Trophoblast cell (in vitro differentiated cells and primary cell): ENCODE measurements around the gene CCDC197.

Experiments used
- DNase-seq, 2 donors: peaks; one replicate each; pipeline ENCODE4 v3.0.0-alpha.2; 2016
- H2AFZ ChIP-seq: 2 replicates; pipeline ENCODE4 v1.6.1; 2013; ENCODE audit warnings: low read length, moderate library complexity, mild to moderate bottlenecking; ENCODE audit not compliant: insufficient read depth, poor library complexity
- H2AK5ac ChIP-seq: 2 replicates; pipeline ENCODE4 v1.6.1; 2013; ENCODE audit warnings: mild to moderate bottlenecking, low read length
- H2BK120ac ChIP-seq: 2 replicates; pipeline ENCODE4 v1.6.1; 2013; ENCODE audit warnings: low read length, mild to moderate bottlenecking, moderate library complexity; ENCODE audit not compliant: insufficient read depth, poor library complexity
- H2BK12ac ChIP-seq: 2 replicates; pipeline ENCODE4 v1.6.1; 2013; ENCODE audit warnings: mild to moderate bottlenecking, low read length, moderate library complexity
- H2BK5ac ChIP-seq: 2 replicates; pipeline ENCODE4 v1.6.1; 2013; ENCODE audit warnings: low read length, low read depth, moderate library complexity, mild to moderate bottlenecking; ENCODE audit not compliant: poor library complexity
- H3K14ac ChIP-seq: 2 replicates; pipeline ENCODE4 v1.6.1; 2013; ENCODE audit warnings: mild to moderate bottlenecking, low read length
- H3K18ac ChIP-seq: 2 replicates; pipeline ENCODE4 v1.6.1; 2013; ENCODE audit warnings: mild to moderate bottlenecking, low read length
- H3K23ac ChIP-seq: 2 replicates; pipeline ENCODE4 v1.6.1; 2013; ENCODE audit warnings: low read length
- H3K27ac ChIP-seq: 2 replicates; pipeline ENCODE4 v1.5.1; 2013; ENCODE audit warnings: low read depth, mild to moderate bottlenecking, inconsistent platforms, low read length, moderate library complexity
- H3K27me3 ChIP-seq: 2 replicates; pipeline ENCODE4 v1.6.1; 2013; ENCODE audit warnings: inconsistent platforms, mild to moderate bottlenecking, low read length, moderate library complexity; ENCODE audit not compliant: insufficient read depth
- H3K36me3 ChIP-seq, 2 experiments: 1 replicate in 1 of 2; 2 replicates in 1 of 2; pipeline ENCODE4 v1.6.1; 2013; ENCODE audit warnings: low read length in 2 of 2, mild to moderate bottlenecking in 2 of 2, moderate library complexity in 1 of 2; ENCODE audit not compliant: insufficient read depth in 2 of 2, control insufficient read depth in 1 of 2
- H3K4ac ChIP-seq: 2 replicates; pipeline ENCODE4 v1.6.1; 2013; ENCODE audit warnings: low read depth, mild to moderate bottlenecking, low read length, moderate library complexity
- H3K4me1 ChIP-seq, 2 experiments: 1 replicate in 1 of 2; 2 replicates in 1 of 2; pipeline ENCODE4 v1.6.1; 2013; ENCODE audit warnings: low read length in 2 of 2, mild to moderate bottlenecking in 2 of 2, moderate library complexity in 1 of 2; ENCODE audit not compliant: insufficient read depth in 2 of 2, control insufficient read depth in 1 of 2
- H3K4me2 ChIP-seq: 2 replicates; pipeline ENCODE4 v1.6.1; 2013; ENCODE audit warnings: inconsistent platforms, mild to moderate bottlenecking, low read length, moderate library complexity
- H3K4me3 ChIP-seq: 2 replicates; pipeline ENCODE4 v1.5.1; 2013; ENCODE audit warnings: mild to moderate bottlenecking, low read depth, low read length, inconsistent platforms
- H3K79me1 ChIP-seq: one replicate; pipeline ENCODE4 v1.6.1; 2013; ENCODE audit warnings: low read length
- H3K79me2 ChIP-seq: 2 replicates; pipeline ENCODE4 v1.6.1; 2013; ENCODE audit warnings: low read length, mild to moderate bottlenecking; ENCODE audit not compliant: control insufficient read depth, insufficient read depth, poor library complexity
- H3K9ac ChIP-seq: 2 replicates; pipeline ENCODE4 v1.6.1; 2013; ENCODE audit warnings: mild to moderate bottlenecking, low read length
- H3K9me3 ChIP-seq: 2 replicates; pipeline ENCODE4 v1.6.1; 2013; ENCODE audit warnings: low read depth, mild to moderate bottlenecking, control low read depth, inconsistent platforms, low read length; ENCODE audit not compliant: insufficient read depth
- H4K12ac ChIP-seq: 2 replicates; pipeline ENCODE4 v1.6.1; 2013; ENCODE audit warnings: low read depth, mild to moderate bottlenecking, low read length, moderate library complexity
- H4K8ac ChIP-seq: 2 replicates; pipeline ENCODE4 v1.6.1; 2013; ENCODE audit warnings: low read depth, mild to moderate bottlenecking, low read length, moderate library complexity
- H4K91ac ChIP-seq: one replicate; pipeline ENCODE4 v1.6.1; 2013; ENCODE audit warnings: low read depth, mild to moderate bottlenecking, low read length, moderate library complexity
- WGBS: extraction: QIAGEN DNeasy Blood & Tissue Kit; methylation state at CpG from one replicate; pipeline ENCODE4 v1.1.7; 2013; ENCODE audit warnings: missing lambda C conversion rate; ENCODE audit not compliant: insufficient read length, insufficient coverage; ENCODE audit errors: extremely low coverage; 5-methylcytosine and 5-hydroxymethylcytosine counted together

Gene CCDC197

GRCh38 chr14:94044476-94045091 is 47.5 kb downstream of the CCDC197 start:
- H4K12ac ChIP-seq: no peak overlapping the region
- H3K4me2 ChIP-seq: no peak overlapping the region
- WGBS: no CpG with 5 or more reads among the region's 20 CpGs
- H3K36me3 ChIP-seq: peaks cover 40 to 56% of the 10 kb centered on the region in 2 experiments
- DNase-seq: no peak
- H3K4me3 ChIP-seq: no peak overlapping the region
- no peak overlapping the region for H2BK120ac ChIP-seq
- H3K9me3 ChIP-seq: peaks cover 1% of the 10 kb centered on the region
- H2AFZ ChIP-seq: no peak overlapping the region
- H2BK5ac ChIP-seq: no peak overlapping the region
- H4K8ac ChIP-seq: no peak overlapping the region
- H3K4ac ChIP-seq: no peak overlapping the region
- H2AK5ac ChIP-seq: no peak overlapping the region
- no peak overlapping the region for H3K9ac ChIP-seq
- no peak overlapping the region for H3K23ac ChIP-seq
- H3K79me2 ChIP-seq: no peaks in the 10 kb centered on the region
- H3K14ac ChIP-seq: no peak overlapping the region
- no peak overlapping the region for H2BK12ac ChIP-seq
- H3K18ac ChIP-seq: no peak overlapping the region
- no peak overlapping the region for H4K91ac ChIP-seq
- no peaks in the 10 kb centered on the region for H3K4me1 ChIP-seq
- no peaks in the 10 kb centered on the region for H3K27me3 ChIP-seq
- no peak overlapping the region for H3K27ac ChIP-seq
- H3K79me1 ChIP-seq: no peaks in the 10 kb centered on the region

GRCh38 chr14:94045101-94045500 is 48.0 kb downstream of the CCDC197 start:
- H3K4me1 ChIP-seq: no peaks in the 10 kb centered on the region
- WGBS: no CpG with 5 or more reads among the region's 8 CpGs

GRCh38 chr14:94045563-94046345 is 48.7 kb downstream of the CCDC197 start:
- no peak overlapping the region for H3K4me2 ChIP-seq
- no peak for DNase-seq
- H3K9ac ChIP-seq: no peak overlapping the region
- H3K36me3 ChIP-seq: peaks cover 48 to 64% of the 10 kb centered on the region in 2 experiments
- H3K27me3 ChIP-seq: no peaks in the 10 kb centered on the region
- no peak overlapping the region for H4K12ac ChIP-seq
- no peak overlapping the region for H2BK5ac ChIP-seq
- no peak overlapping the region for H3K4me3 ChIP-seq
- H3K18ac ChIP-seq: no peak overlapping the region
- H2AFZ ChIP-seq: no peak overlapping the region
- H3K27ac ChIP-seq: no peak overlapping the region
- H2BK120ac ChIP-seq: no peak overlapping the region
- no peak overlapping the region for H3K4ac ChIP-seq
- H3K79me1 ChIP-seq: no peaks in the 10 kb centered on the region
- no peak overlapping the region for H2AK5ac ChIP-seq
- no peak overlapping the region for H4K91ac ChIP-seq
- H3K14ac ChIP-seq: no peak overlapping the region
- H3K79me2 ChIP-seq: no peaks in the 10 kb centered on the region
- no peak overlapping the region for H2BK12ac ChIP-seq
- H3K9me3 ChIP-seq: peaks cover 1% of the 10 kb centered on the region
- WGBS: no CpG with 5 or more reads among the region's 19 CpGs
- H4K8ac ChIP-seq: no peak overlapping the region
- no peaks in the 10 kb centered on the region for H3K4me1 ChIP-seq
- no peak overlapping the region for H3K23ac ChIP-seq

More at GRCh38 chr14:94045101-94045500, 48.0 kb downstream of the CCDC197 start:
- DNase-seq: no peak
- Histone ChIP-seq H4K91ac (no peak overlapping the region), H4K8ac (no peak overlapping the region), H3K4ac (no peak overlapping the region), H2BK120ac (no peak overlapping the region), H3K23ac (no peak overlapping the region), H2BK5ac (no peak overlapping the region), H3K14ac (no peak overlapping the region), H3K9ac (no peak overlapping the region), H4K12ac (no peak overlapping the region), H3K27me3 (no peaks in the 10 kb centered on the region), H3K18ac (no peak overlapping the region), H2AFZ (no peak overlapping the region), H3K27ac (no peak overlapping the region), H2BK12ac (no peak overlapping the region), H3K4me2 (no peak overlapping the region), H2AK5ac (no peak overlapping the region), H3K79me1 (no peaks in the 10 kb centered on the region), H3K79me2 (no peaks in the 10 kb centered on the region), H3K36me3 (peaks cover 42 to 60% of the 10 kb centered on the region in 2 experiments), H3K9me3 (peaks cover 1% of the 10 kb centered on the region), H3K4me3 (no peak overlapping the region)

GRCh38 chr14:94046696-94047250 is 49.7 kb downstream of the CCDC197 start:
- WGBS: no CpG with 5 or more reads among the region's 7 CpGs
- no peak overlapping the region for H4K12ac ChIP-seq
- H2BK120ac ChIP-seq: no peak overlapping the region
- H3K79me1 ChIP-seq: no peaks in the 10 kb centered on the region
- H3K4me1 ChIP-seq: no peaks in the 10 kb centered on the region
- no peak overlapping the region for H4K91ac ChIP-seq
- H3K4me3 ChIP-seq: no peak overlapping the region
- peaks cover 1% of the 10 kb centered on the region for H3K9me3 ChIP-seq
- DNase-seq: no peak
- H3K4ac ChIP-seq: no peak overlapping the region
- no peak overlapping the region for H2AK5ac ChIP-seq
- H3K9ac ChIP-seq: no peak overlapping the region
- H3K27me3 ChIP-seq: no peaks in the 10 kb centered on the region
- no peak overlapping the region for H3K14ac ChIP-seq
- H3K18ac ChIP-seq: no peak overlapping the region
- no peak overlapping the region for H3K4me2 ChIP-seq
- no peak overlapping the region for H4K8ac ChIP-seq
- no peak overlapping the region for H2BK5ac ChIP-seq
- no peaks in the 10 kb centered on the region for H3K79me2 ChIP-seq
- H3K36me3 ChIP-seq: peaks cover 51 to 71% of the 10 kb centered on the region in 2 experiments
- no peak overlapping the region for H2AFZ ChIP-seq
- no peak overlapping the region for H2BK12ac ChIP-seq
- no peak overlapping the region for H3K27ac ChIP-seq
- no peak overlapping the region for H3K23ac ChIP-seq
